SK-N-SH (cell line): Measurements from ENCODE around the gene HNF1A. TPM values are rescaled to one million over a fixed set of nuclear protein-coding genes. Genes with fewer than 3 reads are reported as not detected.

Experiments used
- CTCF ChIA-PET: fragments of 300-600, 350-600 bp; formaldehyde crosslinking; extraction: SDS; loops from one replicate; lab custom pipeline; 2021; lab: Yijun Ruan, JAX
- POLR2A ChIA-PET: fragments of 350-600 bp; sonication (Branson Sonifier 250); formaldehyde crosslinking; extraction: SDS; loops from one replicate; lab custom pipeline; 2020; ENCODE audit warnings: antibody characterized with exemption, inconsistent platforms; lab: Yijun Ruan, JAX
- DNase-seq: peaks from one replicate; pipeline ENCODE4 v3.0.0; 2012
- H2AFZ ChIP-seq: fragments of 200-600 bp; sonication (generic); 2 replicates; pipeline ENCODE4 v1.8.1; 2016; ENCODE audit warnings: antibody characterized with exemption, mild to moderate bottlenecking, low read depth
- H3F3A ChIP-seq: fragments of 200-600 bp; sonication (generic); replicated peaks from 2 replicates; pipeline ENCODE3; 2016; ENCODE audit warnings: antibody characterized with exemption, mild to moderate bottlenecking; ENCODE audit not compliant: insufficient read depth
- H3K27ac ChIP-seq, 2 experiments: fragments of 200-500 bp in 1 of 2; fragments of 200-600 bp in 1 of 2; sonication (Bioruptor generic) in 1 of 2; sonication (generic), shearing (Covaris generic) in 1 of 2; 2 replicates each; pipeline versions ENCODE4 v1.5.1 to v1.6.1; 2014 to 2016; ENCODE audit warnings: low read depth in 2 of 2, inconsistent platforms in 1 of 2, low read length in 1 of 2, mild to moderate bottlenecking in 1 of 2, mixed read lengths in 1 of 2
- H3K27me3 ChIP-seq: fragments of 200-600 bp; sonication (generic), shearing (Covaris generic); 2 replicates; pipeline ENCODE4 v1.6.1; 2016; ENCODE audit warnings: mixed run types; ENCODE audit not compliant: insufficient read depth
- H3K36me3 ChIP-seq, 2 experiments: fragments of 200-500 bp in 1 of 2; fragments of 200-600 bp in 1 of 2; sonication (Bioruptor generic) in 1 of 2; sonication (generic) in 1 of 2; replicated peaks in 1 of 2; 2 replicates each; pipeline versions ENCODE3 to v1.5.1; 2014 to 2016; ENCODE audit warnings: low read length in 1 of 2, mild to moderate bottlenecking in 1 of 2; ENCODE audit not compliant: insufficient read depth in 2 of 2, control insufficient read depth in 1 of 2
- H3K4me1 ChIP-seq, 2 experiments: fragments of 200-500 bp in 1 of 2; fragments of 200-600 bp in 1 of 2; sonication (Bioruptor generic) in 1 of 2; sonication (generic), shearing (Covaris generic) in 1 of 2; 2 replicates each; pipeline versions ENCODE4 v1.5.1 to v1.6.1; 2014 to 2016; ENCODE audit warnings: low read depth in 1 of 2, low read length in 1 of 2, mixed run types in 1 of 2; ENCODE audit not compliant: insufficient read depth in 2 of 2, control insufficient read depth in 1 of 2
- H3K4me2 ChIP-seq: fragments of 200-600 bp; sonication (generic), shearing (Covaris generic); 2 replicates; pipeline ENCODE4 v1.6.1; 2017; ENCODE audit warnings: mixed run types
- H3K4me3 ChIP-seq, 2 experiments: fragments of 200-500 bp in 1 of 2; fragments of 200-600 bp in 1 of 2; sonication (Bioruptor generic) in 1 of 2; sonication (generic), shearing (Covaris generic) in 1 of 2; 2 replicates each; pipeline versions ENCODE4 v1.5.1 to v1.8.1; 2014 to 2016; ENCODE audit warnings: low read depth in 2 of 2, inconsistent platforms in 1 of 2, low read length in 1 of 2, mild to moderate bottlenecking in 1 of 2, mixed read lengths in 1 of 2, moderate library complexity in 1 of 2
- H3K79me2 ChIP-seq: fragments of 200-600 bp; sonication (generic); 2 replicates; pipeline ENCODE4 v1.8.1; 2017; ENCODE audit warnings: mild to moderate bottlenecking; ENCODE audit not compliant: insufficient read depth
- H3K9ac ChIP-seq: fragments of 200-600 bp; sonication (generic); 2 replicates; pipeline ENCODE4 v1.6.1; 2017; ENCODE audit warnings: mixed run types
- H3K9me2 ChIP-seq: fragments of 200-600 bp; sonication (generic); 2 replicates; pipeline ENCODE4 v1.6.1; 2017; ENCODE audit warnings: mixed run types
- H3K9me3 ChIP-seq: fragments of 200-600 bp; sonication (generic); 2 replicates; pipeline ENCODE4 v1.6.1; 2017; ENCODE audit warnings: mixed run types, mild to moderate bottlenecking, moderate library complexity
- H4K20me1 ChIP-seq: fragments of 200-600 bp; sonication (generic); 2 replicates; pipeline ENCODE4 v1.6.1; 2017; ENCODE audit warnings: mild to moderate bottlenecking, mixed run types; ENCODE audit not compliant: insufficient read depth
- CHD2 ChIP-seq: fragments of 150-350 bp; IDR thresholded peaks from 2 replicates; pipeline ENCODE4 v1.6.1; 2018; ENCODE audit warnings: low read length; ENCODE audit not compliant: partially characterized antibody
- CTCF ChIP-seq: fragments of 200-600 bp; sonication (generic); IDR thresholded peaks from 2 replicates; pipeline ENCODE4 v1.6.1; 2017; ENCODE audit warnings: antibody characterized with exemption, mild to moderate bottlenecking, moderate library complexity
- FOSL2 ChIP-seq: IDR thresholded peaks from 2 replicates; pipeline ENCODE4 v1.4.0; 2012; ENCODE audit warnings: low read depth, mild to moderate bottlenecking, moderate library complexity, borderline replicate concordance
- GABPA ChIP-seq: IDR thresholded peaks from 2 replicates; pipeline ENCODE4 v1.4.0; 2012; ENCODE audit warnings: low read depth, mild to moderate bottlenecking
- IRF3 ChIP-seq: fragments of 150-350 bp; IDR thresholded peaks from 2 replicates; pipeline ENCODE4 v1.6.1; 2016; ENCODE audit warnings: mild to moderate bottlenecking, low read depth, low read length
- MEF2A ChIP-seq: IDR thresholded peaks from 2 replicates; pipeline ENCODE4 v1.4.0; 2012; ENCODE audit warnings: low read depth, borderline replicate concordance
- MXI1 ChIP-seq: IDR thresholded peaks from 2 replicates; pipeline ENCODE4 v1.6.1; 2012; ENCODE audit warnings: mild to moderate bottlenecking, low read depth, low read length, improper control_type of control experiment
- NRF1 ChIP-seq: IDR thresholded peaks from 2 replicates; pipeline ENCODE4 v1.6.1; 2012; ENCODE audit warnings: low read depth, mild to moderate bottlenecking, low read length
- RAD21 ChIP-seq: IDR thresholded peaks from 2 replicates; pipeline ENCODE4 v1.6.1; 2012; ENCODE audit warnings: mild to moderate bottlenecking, low read length
- RXRA ChIP-seq: IDR thresholded peaks from 2 replicates; pipeline ENCODE4 v1.4.0; 2012; ENCODE audit warnings: low read depth, mild to moderate bottlenecking, borderline replicate concordance
- TEAD4 ChIP-seq: IDR thresholded peaks from 2 replicates; pipeline ENCODE4 v1.4.0; 2012; ENCODE audit warnings: mild to moderate bottlenecking, borderline replicate concordance; ENCODE audit not compliant: insufficient read depth
- USF2 ChIP-seq: fragments of 150-350 bp; IDR thresholded peaks from 2 replicates; pipeline ENCODE4 v1.6.1; 2017; ENCODE audit warnings: antibody characterized with exemption, low read length, low read depth, borderline replicate concordance
- YY1 ChIP-seq: IDR thresholded peaks from 2 replicates; pipeline ENCODE4 v1.4.0; 2012; ENCODE audit warnings: low read depth, mild to moderate bottlenecking
- ZBTB33 ChIP-seq: IDR thresholded peaks from 2 replicates; pipeline ENCODE4 v1.4.0; 2012; ENCODE audit warnings: low read depth, borderline replicate concordance
- WGBS: methylation state at CpG from one replicate; pipeline ENCODE4 v1.1.6; 2017; ENCODE audit warnings: low lambda C conversion rate; 5-methylcytosine and 5-hydroxymethylcytosine counted together
- polyA plus RNA-seq, 3 experiments: library from polyadenylated mRNA; depleted of rRNA; stranded (reverse); fragments of >200 nt; gene quantifications; 2 replicates each; pipeline ENCODE4 v1.2.3, GENCODE V29; 2012

Gene HNF1A
- polyA plus RNA-seq, 1 of the 3 experiments (the other 2 are of a cell fraction), result not detected

GRCh38 chr12:121011820-121012219, 33.5 kb downstream of the HNF1A start (continued):
- TF ChIP-seq FOSL2, result no peak

GRCh38 chr12:121013715-121014114, 35.4 kb downstream of the HNF1A start:
- ChIA-PET POLR2A (no interaction called here), CTCF (no interaction called here)
- 88% methylated on average over 3 of the region's 3 CpGs for WGBS
- H2AFZ ChIP-seq, result no peak overlapping the region
- no peak overlapping the region for H3K4me3 ChIP-seq
- H3K36me3 ChIP-seq, result peaks cover 16 to 18% of the 10 kb centered on the region in 2 experiments
- no peaks in the 10 kb centered on the region for H3K9me2 ChIP-seq
- peaks cover 21% of the 10 kb centered on the region for H3K79me2 ChIP-seq
- no peaks in the 10 kb centered on the region for H3F3A ChIP-seq
- peaks cover 5 to 11% of the 10 kb centered on the region in 2 experiments; a peak in 2 of 4 replicates for H3K4me1 ChIP-seq
- DNase-seq, result no peak
- H3K9me3 ChIP-seq, result no peaks in the 10 kb centered on the region
- H3K4me2 ChIP-seq, result no peak overlapping the region
- no peaks in the 10 kb centered on the region for H3K27me3 ChIP-seq
- H4K20me1 ChIP-seq, result no peaks in the 10 kb centered on the region
- TF ChIP-seq IRF3, result no peak
- no peak for TF ChIP-seq GABPA
- no peak for TF ChIP-seq ZBTB33
- no peak for TF ChIP-seq YY1
- TF ChIP-seq CHD2, result no peak
- TF ChIP-seq USF2, result no peak
- no peak for TF ChIP-seq MXI1
- no peak for TF ChIP-seq NRF1
- no peak for TF ChIP-seq MEF2A
- TF ChIP-seq RAD21, result peak; percentile 7; the same call in 1 of the 2 replicates
- TF ChIP-seq CTCF, result peak; percentile 11; the same call in 1 of the 2 replicates
- no peak for TF ChIP-seq TEAD4
- no peak for TF ChIP-seq RXRA
- H3K9ac ChIP-seq, result no peak overlapping the region
- no peak overlapping the region for H3K27ac ChIP-seq
